Endothelial cell of umbilical vein (primary cell): ENCODE data around the gene DIAPH1. TPM values are rescaled to one million over a fixed set of nuclear protein-coding genes. Genes with fewer than 3 reads are reported as not detected.

Experiments used
- BruUV-seq: library from RNA; stranded (reverse); fragments of 400-500 nt; replicated peaks from 2 replicates; lab custom pipeline; 2021; lab: Mats Ljungman, UMichigan
- CTCF ChIA-PET: fragments of 300-600, 350-600 bp; sonication (Branson Sonifier 250); formaldehyde crosslinking; loops from one replicate; lab custom pipeline; 2021; ENCODE audit warnings: antibody characterized with exemption, inconsistent platforms; lab: Charles Lee
- POLR2A ChIA-PET: fragments of 300-600, 350-600 bp; sonication (Branson Sonifier 250); formaldehyde crosslinking; loops from one replicate; lab custom pipeline; 2021; ENCODE audit warnings: antibody characterized with exemption, inconsistent platforms; lab: Charles Lee
- DNase-seq: peaks from one replicate; pipeline ENCODE4 v3.0.0-alpha.2; 2011; ENCODE audit warnings: low read depth, low spot score
- FAIRE-seq: peaks from 2 replicates; lab custom pipeline; 2011; peaks lifted over from hg19 to GRCh38; lab: Jason Lieb, UNC
- H2AFZ ChIP-seq: 2 replicates; pipeline ENCODE4 v1.6.0; 2012; ENCODE audit warnings: low read depth, low read length, control low read depth, inconsistent platforms
- H3K27ac ChIP-seq: 2 replicates; pipeline ENCODE4 v1.5.1; 2011; ENCODE audit warnings: low read depth, mild to moderate bottlenecking, control low read depth, low read length, moderate library complexity; ENCODE audit not compliant: insufficient read depth
- H3K27me3 ChIP-seq, 2 experiments: 2 replicates each; pipeline versions ENCODE4 v1.6.0 to v1.6.1; 2011; ENCODE audit warnings: low read length in 2 of 2, mixed read lengths in 1 of 2; ENCODE audit not compliant: control insufficient read depth in 2 of 2, insufficient read depth in 2 of 2
- H3K36me3 ChIP-seq, 2 experiments: 2 replicates in 1 of 2; 3 replicates in 1 of 2; pipeline ENCODE4 v1.5.1; 2011; ENCODE audit warnings: low read length in 2 of 2, mild to moderate bottlenecking in 1 of 2, moderate library complexity in 1 of 2; ENCODE audit not compliant: control insufficient read depth in 2 of 2, insufficient read depth in 2 of 2; ENCODE audit errors: extremely low read depth in 1 of 2
- H3K4me1 ChIP-seq: 3 replicates; pipeline ENCODE4 v1.5.1; 2011; ENCODE audit warnings: mild to moderate bottlenecking, low read length; ENCODE audit not compliant: control insufficient read depth, insufficient read depth; ENCODE audit errors: extremely low read depth
- H3K4me2 ChIP-seq: 2 replicates; pipeline ENCODE4 v1.6.1; 2011; ENCODE audit warnings: low read length, control low read depth, mixed read lengths; ENCODE audit not compliant: insufficient read depth
- H3K4me3 ChIP-seq, 3 experiments: fragments of 200-600 bp in 1 of 3; sonication (generic), shearing (Covaris generic) in 1 of 3; replicated peaks in 1 of 3; 2 replicates each; pipeline ENCODE4 v1.5.1; 2011 to 2016; ENCODE audit warnings: control low read depth in 3 of 3, low read length in 3 of 3, mild to moderate bottlenecking in 2 of 3, inconsistent platforms in 1 of 3, low read depth in 1 of 3, moderate library complexity in 1 of 3; ENCODE audit not compliant: insufficient read depth in 1 of 3
- H3K79me2 ChIP-seq: 2 replicates; pipeline ENCODE4 v1.6.0; 2012; ENCODE audit warnings: low read length, inconsistent platforms; ENCODE audit not compliant: control insufficient read depth, insufficient read depth
- H3K9ac ChIP-seq: replicated peaks from 2 replicates; pipeline ENCODE3; 2011; ENCODE audit warnings: low read length, control low read depth; ENCODE audit not compliant: insufficient read depth; ENCODE audit errors: extremely low read depth
- H3K9me1 ChIP-seq: replicated peaks from 3 replicates; pipeline ENCODE4 v1.6.0; 2011; ENCODE audit warnings: mild to moderate bottlenecking, low read length; ENCODE audit not compliant: control insufficient read depth, insufficient read depth; ENCODE audit errors: extremely low read depth
- H3K9me3 ChIP-seq: replicated peaks from 2 replicates; pipeline ENCODE4 v1.5.1; 2012; ENCODE audit warnings: low read length, inconsistent platforms; ENCODE audit not compliant: control insufficient read depth, insufficient read depth
- H4K20me1 ChIP-seq: replicated peaks from 2 replicates; pipeline ENCODE3; 2011; ENCODE audit warnings: mild to moderate bottlenecking, low read length; ENCODE audit not compliant: control insufficient read depth, insufficient read depth; ENCODE audit errors: extremely low read depth
- EZH2 ChIP-seq: IDR thresholded peaks from 2 replicates; pipeline ENCODE4 v1.6.1; 2012; ENCODE audit warnings: borderline replicate concordance, low read depth, mild to moderate bottlenecking, moderate library complexity, low read length, inconsistent platforms; ENCODE audit not compliant: severe bottlenecking
- FOS ChIP-seq: IDR thresholded peaks from 2 replicates; pipeline ENCODE4 v1.6.1; 2011; ENCODE audit warnings: mild to moderate bottlenecking, low read length, moderate library complexity, borderline replicate concordance; ENCODE audit not compliant: insufficient read depth
- GATA2 ChIP-seq: IDR thresholded peaks from 2 replicates; pipeline ENCODE4 v1.7.0; 2011; ENCODE audit warnings: low read depth, mild to moderate bottlenecking, moderate library complexity, mixed read lengths, low read length; ENCODE audit not compliant: insufficient read length, insufficient read depth
- JUN ChIP-seq: IDR thresholded peaks from 2 replicates; pipeline ENCODE4 v1.6.1; 2011; ENCODE audit warnings: borderline replicate concordance, low read depth; ENCODE audit not compliant: insufficient read length, insufficient read depth
- MYC ChIP-seq: IDR thresholded peaks from one replicate; pipeline ENCODE4 v1.6.1; 2011; ENCODE audit warnings: mild to moderate bottlenecking, low read depth, low read length
- POLR2A ChIP-seq: IDR thresholded peaks from 2 replicates; pipeline ENCODE4 v1.6.1; 2012; ENCODE audit warnings: low read depth, mild to moderate bottlenecking, control low read depth, low read length
- POLR2AphosphoS5 ChIP-seq: IDR thresholded peaks from 2 replicates; pipeline ENCODE4 v1.6.1; 2012; ENCODE audit warnings: low read depth, mild to moderate bottlenecking, control low read depth, low read length, moderate library complexity; ENCODE audit not compliant: insufficient read depth
- dilution Hi-C: fragments of 300-500 bp; cut with MboI; formaldehyde crosslinking; loops from one replicate; pipeline ENCODE4 v1.15.0; 2019; ENCODE audit warnings: low sequenced_read_pairs; ENCODE audit not compliant: extremely low pct_ligation_motif_present
- intact Hi-C: fragments of 100-400 bp; cut with micrococcal nuclease; formaldehyde crosslinking; loops from one replicate; pipeline ENCODE4 v1.10.0; 2022
- polyA plus RNA-seq, 4 experiments: library from polyadenylated mRNA; depleted of rRNA in 3 of 4; stranded (reverse) in 3 of 4; unstranded in 1 of 4; fragments of >200 nt; gene quantifications; 2 replicates each; pipeline versions ENCODE4 v1.2.1 to v1.2.3, GENCODE V29; 2011 to 2012; ENCODE audit warnings: missing spikeins in 1 of 4
- total RNA-seq: library from RNA; stranded (reverse); gene quantifications from 2 replicates; pipeline ENCODE4 v1.2.3, GENCODE V29; 2021
- TF ChIP-seq, protein P1 (sequence below): IDR thresholded peaks from 2 replicates; pipeline ENCODE4 v1.6.1; 2011; ENCODE audit not compliant: insufficient read depth, insufficient read length
- TF ChIP-seq, protein P2 (sequence below), 2 donors: IDR thresholded peaks; 1 replicate in 1 of 2; 2 replicates in 1 of 2; pipeline ENCODE4 v1.5.1; 2011; ENCODE audit warnings: low read length in 2 of 2, mild to moderate bottlenecking in 2 of 2, moderate library complexity in 2 of 2, control low read depth in 1 of 2, inconsistent platforms in 1 of 2, low read depth in 1 of 2; ENCODE audit not compliant: insufficient read depth in 1 of 2; ENCODE audit errors: extremely low read depth in 1 of 2

Gene DIAPH1
- total and polyA plus RNA-seq, 2 donors (not counting 3 experiments of a cell fraction or from before 2014, with no cell fraction given), result 68.6 to 105 TPM

GRCh38 chr5:141639357-141640050 is 20.7 kb upstream of the DIAPH1 start:
- Histone ChIP-seq H3K36me3 (peaks cover 0 to 8% of the 10 kb centered on the region in 2 experiments), H2AFZ (no peak overlapping the region), H3K9me3 (no peaks in the 10 kb centered on the region), H3K4me1 (peaks cover 23% of the 10 kb centered on the region), H3K79me2 (peaks cover 19% of the 10 kb centered on the region), H3K27me3 (no peaks in the 10 kb centered on the region), H4K20me1 (peaks cover 5% of the 10 kb centered on the region), H3K27ac (no peak overlapping the region), H3K9ac (no peak overlapping the region), H3K4me2 (no peak overlapping the region), H3K4me3 (no peak overlapping the region), H3K9me1 (no peaks in the 10 kb centered on the region)
- TF ChIP-seq MYC, result no peak
- no peak for TF ChIP-seq POLR2A
- TF ChIP-seq JUN, result no peak
- TF ChIP-seq, protein P1, sequence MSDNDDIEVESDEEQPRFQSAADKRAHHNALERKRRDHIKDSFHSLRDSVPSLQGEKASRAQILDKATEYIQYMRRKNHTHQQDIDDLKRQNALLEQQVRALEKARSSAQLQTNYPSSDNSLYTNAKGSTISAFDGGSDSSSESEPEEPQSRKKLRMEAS, result no peak
- TF ChIP-seq EZH2, result no peak
- no peak for TF ChIP-seq FOS
- no peak for TF ChIP-seq GATA2
- TF ChIP-seq, protein P2, sequence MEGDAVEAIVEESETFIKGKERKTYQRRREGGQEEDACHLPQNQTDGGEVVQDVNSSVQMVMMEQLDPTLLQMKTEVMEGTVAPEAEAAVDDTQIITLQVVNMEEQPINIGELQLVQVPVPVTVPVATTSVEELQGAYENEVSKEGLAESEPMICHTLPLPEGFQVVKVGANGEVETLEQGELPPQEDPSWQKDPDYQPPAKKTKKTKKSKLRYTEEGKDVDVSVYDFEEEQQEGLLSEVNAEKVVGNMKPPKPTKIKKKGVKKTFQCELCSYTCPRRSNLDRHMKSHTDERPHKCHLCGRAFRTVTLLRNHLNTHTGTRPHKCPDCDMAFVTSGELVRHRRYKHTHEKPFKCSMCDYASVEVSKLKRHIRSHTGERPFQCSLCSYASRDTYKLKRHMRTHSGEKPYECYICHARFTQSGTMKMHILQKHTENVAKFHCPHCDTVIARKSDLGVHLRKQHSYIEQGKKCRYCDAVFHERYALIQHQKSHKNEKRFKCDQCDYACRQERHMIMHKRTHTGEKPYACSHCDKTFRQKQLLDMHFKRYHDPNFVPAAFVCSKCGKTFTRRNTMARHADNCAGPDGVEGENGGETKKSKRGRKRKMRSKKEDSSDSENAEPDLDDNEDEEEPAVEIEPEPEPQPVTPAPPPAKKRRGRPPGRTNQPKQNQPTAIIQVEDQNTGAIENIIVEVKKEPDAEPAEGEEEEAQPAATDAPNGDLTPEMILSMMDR (IDR thresholded peaks at IDR 0.05; ENCODE audit: extremely low read depth in 1 of 2, insufficient read depth in 1 of 2, low read depth in 1 of 2, low read length in 2 of 2), result no peak
- no peak for TF ChIP-seq POLR2AphosphoS5
- ChIA-PET CTCF (interaction anchor here (5.2 to 14.7 kb wide), 2 partner anchors 21 to 48 kb away, joined by 57 to 163 read pairs; partner anchors contain the start of gene DIAPH1), POLR2A (no interaction called here)
- intact Hi-C loops (no loop called here), dilution Hi-C loops (no loop called here)
- no TSS peak for BruUV-seq
- FAIRE-seq (no peak), DNase-seq (no peak)
